HS-27A (cell line): ENCODE data around the gene PDXK.

Experiments
- DNase-seq: peaks from one replicate; pipeline ENCODE4 v3.0.0-alpha.2; 2012; ENCODE audit warnings: low read depth, missing footprints

The PDXK gene

DNA sequence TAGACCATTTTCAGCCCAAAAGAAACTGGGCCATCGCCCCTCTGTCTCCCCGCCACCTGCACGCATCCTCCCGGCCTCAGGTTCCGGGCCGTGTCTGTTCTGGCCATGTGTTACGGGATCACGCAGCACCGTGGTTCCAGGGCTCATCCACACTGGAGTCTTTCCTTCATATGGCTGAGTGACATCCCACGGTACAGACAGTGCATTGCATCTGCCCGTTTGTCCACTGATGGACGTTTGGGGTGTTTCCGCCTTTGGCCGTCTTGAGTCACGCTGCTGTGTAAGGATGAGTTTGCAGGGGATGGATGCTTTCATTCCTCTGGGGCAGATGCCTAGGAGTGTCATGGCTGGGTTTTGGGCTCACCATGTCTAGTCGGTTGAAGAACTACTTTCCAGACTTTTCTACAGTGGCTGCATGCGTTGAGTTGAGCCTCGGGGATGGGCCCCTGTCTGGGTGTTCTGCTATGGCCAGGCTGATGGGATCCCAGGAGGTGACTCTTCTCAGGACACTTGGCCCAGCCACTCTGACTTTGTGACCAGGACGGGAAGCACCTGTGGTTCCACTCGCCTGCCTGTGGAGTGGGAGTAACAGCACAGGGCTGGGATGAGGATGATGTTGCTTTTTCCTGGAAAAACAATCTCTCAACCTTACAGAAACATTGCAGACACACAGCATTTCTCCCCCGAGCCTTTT is 87.2 kb downstream of the PDXK start:
- no peak for DNase-seq

DNA sequence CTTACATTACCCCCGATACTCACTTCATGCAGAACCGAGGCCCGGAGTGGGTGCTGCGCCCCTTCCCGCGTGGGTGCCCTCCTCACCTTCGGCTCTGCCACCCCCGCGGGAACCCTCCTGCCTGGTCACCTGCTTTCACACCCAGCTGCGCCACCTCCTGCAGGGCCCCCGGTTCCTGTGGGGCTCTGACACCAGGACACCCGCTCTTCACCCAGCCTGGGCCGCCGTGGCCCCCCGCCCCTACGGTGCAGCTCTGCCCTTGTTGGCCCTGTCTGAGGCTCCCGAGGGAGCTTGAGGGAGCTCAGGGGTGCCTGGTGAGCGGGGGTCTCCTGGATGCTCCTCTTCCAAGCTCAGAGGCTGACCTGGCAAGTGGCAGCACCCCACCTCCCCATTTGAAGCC is 89.4 kb downstream of the PDXK start:
- no peak for DNase-seq

GRCh38 chr21:43808832-43809251 is 89.9 kb downstream of the PDXK start:
- no peak for DNase-seq

- DNase-seq = no peak
Measured at GRCh38 chr21:43809346-43809799, 90.4 kb downstream of the PDXK start.

- DNase-seq = no peak
Measured at GRCh38 chr21:43809853-43810504, 91.0 kb downstream of the PDXK start.

DNA sequence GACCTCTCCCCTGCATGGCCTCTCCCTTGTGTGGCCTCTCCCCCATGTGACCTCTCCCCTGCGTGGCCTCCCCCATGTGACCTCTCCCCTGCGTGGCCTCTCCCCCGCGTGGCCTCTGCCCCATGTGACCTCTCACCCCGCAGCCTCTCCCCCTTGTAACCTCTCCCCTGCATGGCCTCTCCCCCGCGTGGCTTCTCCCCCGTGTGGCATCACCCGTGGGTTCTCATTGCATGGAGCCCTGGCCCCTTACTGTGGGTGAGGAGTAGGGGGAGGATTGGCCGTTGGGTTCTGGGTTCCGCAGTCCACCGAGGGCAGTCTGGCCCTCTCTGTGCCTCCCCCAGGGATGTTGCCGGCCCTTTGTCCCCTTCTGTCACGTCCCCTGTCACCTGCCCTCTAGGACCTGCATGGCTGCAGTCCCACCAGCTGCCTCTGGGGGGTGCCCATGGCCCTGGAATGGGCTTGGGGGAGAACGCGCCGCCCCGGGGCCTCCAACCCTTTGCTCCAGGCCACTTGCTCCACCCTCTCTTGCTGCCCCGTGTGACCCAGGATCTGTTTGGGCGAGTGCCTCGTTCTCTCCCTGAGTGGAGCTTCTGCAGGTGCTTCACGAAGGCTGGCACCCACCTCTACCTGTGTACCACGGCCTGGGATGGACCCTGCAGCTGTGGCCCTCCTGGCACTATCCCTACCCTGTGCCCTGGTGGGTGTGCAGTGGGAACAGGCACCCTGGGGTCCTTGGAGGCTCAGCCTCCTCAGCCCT is 91.8 kb downstream of the PDXK start:
- DNase-seq = peak; percentile 24

- DNase-seq = no peak
Measured at GRCh38 chr21:43811262-43812105, 92.6 kb downstream of the PDXK start.
